Upper lobe of left lung (tissue), 6 donors: ENCODE measurements around the gene CD7. TPM values are rescaled to one million over a fixed set of nuclear protein-coding genes. Genes with fewer than 3 reads are reported as not detected.

Experiments used
- ATAC-seq, 2 donors: fragments of 200-7000 bp; cut with Tn5 transposase; one replicate each; pipeline ENCODE4 v1.9.1; 2022; ENCODE audit warnings: mild to moderate bottlenecking in 2 of 2, moderate library complexity in 2 of 2; ENCODE audit not compliant: low FRiP score in 2 of 2
- DNase-seq, 2 donors: peaks; one replicate each; pipeline ENCODE4 v3.0.0-alpha.2; 2019 to 2020
- H3K27ac ChIP-seq, 4 donors: fragments of 200-600 bp; sonication (generic); one replicate each; pipeline ENCODE4 v1.5.1; 2016 to 2019
- H3K27me3 ChIP-seq, 4 donors: fragments of 200-600 bp; sonication (generic); one replicate each; pipeline ENCODE4 v1.5.1; 2017 to 2019
- H3K36me3 ChIP-seq, 4 donors: fragments of 200-600 bp; sonication (generic); one replicate each; pipeline ENCODE4 v1.5.1; 2016 to 2019
- H3K4me1 ChIP-seq, 4 donors: fragments of 200-600 bp; sonication (generic); one replicate each; pipeline ENCODE4 v1.5.1; 2018 to 2019
- H3K4me3 ChIP-seq, 4 donors: fragments of 200-600 bp; sonication (generic); one replicate each; pipeline ENCODE4 v1.5.1; 2017 to 2019; ENCODE audit warnings: mild to moderate bottlenecking in 2 of 4, moderate library complexity in 1 of 4
- H3K9me3 ChIP-seq, 4 donors: fragments of 200-600 bp; sonication (generic); one replicate each; pipeline ENCODE4 v1.5.1; 2018 to 2019
- EP300 ChIP-seq, 4 donors: sonication (generic); formaldehyde crosslinking; IDR thresholded peaks; one replicate each; pipeline ENCODE4 v1.5.1; 2017; ENCODE audit warnings: antibody characterized with exemption in 4 of 4, control low read depth in 2 of 4
- POLR2A ChIP-seq, 4 donors: fragments of 450-650 bp; IDR thresholded peaks; one replicate each; pipeline ENCODE4 v1.5.1; 2016 to 2017; ENCODE audit warnings: antibody characterized with exemption in 4 of 4, mild to moderate bottlenecking in 2 of 4
- POLR2AphosphoS5 ChIP-seq, 2 donors: sonication (generic); formaldehyde crosslinking; IDR thresholded peaks; one replicate each; pipeline ENCODE4 v1.5.1; 2017; ENCODE audit warnings: antibody characterized with exemption in 2 of 2
- WGBS, 2 donors: methylation state at CpG; one replicate each; pipeline ENCODE4 v1.1.5; 2017 to 2018; 5-methylcytosine and 5-hydroxymethylcytosine counted together
- total RNA-seq, 6 donors: library from RNA; depleted of rRNA in 4 of 6; stranded (reverse); fragments of >200 nt in 4 of 6; gene quantifications; one replicate each; pipeline versions ENCODE4 v1.1.0 to v1.2.1, GENCODE V29; 2016 to 2021
- TF ChIP-seq, protein P1 (sequence below), 6 experiments: fragments of 450-650 bp in 4 of 6; fragments of 200-600 bp in 2 of 6; sonication (generic) in 2 of 6; IDR thresholded peaks; one replicate each; pipeline ENCODE4 v1.5.1; 2016 to 2019; ENCODE audit warnings: antibody characterized with exemption in 6 of 6
- donor health status: DM: no; HTN: no; CAD: no; lungs with moderate emphysema.
- donor health status: DM: no; HTN: yes; CAD: no; lungs with severe emphysema.

The CD7 gene
- total RNA-seq, 6 donors from 2014 or later, result 5.2 to 24.7 (median 7.6) TPM

DNA sequence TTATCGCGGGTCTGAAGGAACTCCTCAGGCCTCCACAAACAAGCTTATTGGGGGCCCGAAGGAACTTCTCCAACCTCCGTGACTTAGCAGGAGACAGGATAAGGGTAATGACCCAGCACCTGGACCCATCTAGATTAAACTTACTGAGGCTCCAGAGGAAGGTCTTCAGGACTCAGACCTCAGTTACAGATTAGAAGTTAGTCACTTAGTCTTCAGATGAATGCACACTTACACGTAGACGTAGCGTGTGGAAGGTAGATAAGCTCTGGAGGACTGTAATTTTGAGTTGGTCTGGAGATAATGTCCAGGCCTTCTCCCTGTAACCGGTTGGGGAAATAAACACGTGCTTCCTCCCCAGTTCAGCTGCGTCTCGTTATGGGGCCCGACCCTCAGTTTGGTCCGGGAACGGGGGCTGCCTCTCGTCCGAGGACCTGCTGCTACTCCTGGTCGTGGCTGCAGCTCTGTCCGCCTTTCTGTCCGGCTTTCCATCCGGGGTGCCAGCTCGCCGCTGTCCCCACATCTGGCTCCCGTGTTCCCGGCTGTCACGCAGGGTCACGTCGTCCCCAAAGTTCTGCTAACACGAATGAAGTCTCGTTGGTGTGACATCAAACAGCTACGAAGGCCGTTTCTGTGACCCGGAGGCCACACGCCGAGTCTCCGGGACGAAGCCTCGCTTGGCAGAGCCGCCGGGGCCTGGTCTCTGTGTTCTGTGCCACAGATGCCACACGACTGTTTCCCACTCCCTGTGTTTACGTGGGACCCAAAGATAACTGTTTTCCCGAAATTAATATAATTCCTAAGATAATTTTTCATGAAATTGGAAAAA lies 28.0 kb upstream of the CD7 start:
- DNase-seq (peak in 1 of 2 donors; percentile 72), ATAC-seq (no peak)
- H3K4me1 ChIP-seq, result no peaks in the 10 kb centered on the region
- TF ChIP-seq POLR2A (IDR thresholded peaks at IDR 0.05), result no peak
- TF ChIP-seq, protein P1, sequence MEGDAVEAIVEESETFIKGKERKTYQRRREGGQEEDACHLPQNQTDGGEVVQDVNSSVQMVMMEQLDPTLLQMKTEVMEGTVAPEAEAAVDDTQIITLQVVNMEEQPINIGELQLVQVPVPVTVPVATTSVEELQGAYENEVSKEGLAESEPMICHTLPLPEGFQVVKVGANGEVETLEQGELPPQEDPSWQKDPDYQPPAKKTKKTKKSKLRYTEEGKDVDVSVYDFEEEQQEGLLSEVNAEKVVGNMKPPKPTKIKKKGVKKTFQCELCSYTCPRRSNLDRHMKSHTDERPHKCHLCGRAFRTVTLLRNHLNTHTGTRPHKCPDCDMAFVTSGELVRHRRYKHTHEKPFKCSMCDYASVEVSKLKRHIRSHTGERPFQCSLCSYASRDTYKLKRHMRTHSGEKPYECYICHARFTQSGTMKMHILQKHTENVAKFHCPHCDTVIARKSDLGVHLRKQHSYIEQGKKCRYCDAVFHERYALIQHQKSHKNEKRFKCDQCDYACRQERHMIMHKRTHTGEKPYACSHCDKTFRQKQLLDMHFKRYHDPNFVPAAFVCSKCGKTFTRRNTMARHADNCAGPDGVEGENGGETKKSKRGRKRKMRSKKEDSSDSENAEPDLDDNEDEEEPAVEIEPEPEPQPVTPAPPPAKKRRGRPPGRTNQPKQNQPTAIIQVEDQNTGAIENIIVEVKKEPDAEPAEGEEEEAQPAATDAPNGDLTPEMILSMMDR (IDR thresholded peaks at IDR 0.05), result no peak
- TF ChIP-seq EP300 (IDR thresholded peaks at IDR 0.05), result no peak
- TF ChIP-seq POLR2AphosphoS5 (IDR thresholded peaks at IDR 0.05), result no peak
- no peaks in the 10 kb centered on the region for H3K36me3 ChIP-seq
- H3K4me3 ChIP-seq, result no peak overlapping the region
- WGBS, 2 donors, result 79 to 88% methylated on average over 23 to 42 of the region's 42 CpGs
- H3K27ac ChIP-seq, result no peak overlapping the region
- no peaks in the 10 kb centered on the region for H3K27me3 ChIP-seq
- H3K9me3 ChIP-seq, result no peaks in the 10 kb centered on the region

DNA sequence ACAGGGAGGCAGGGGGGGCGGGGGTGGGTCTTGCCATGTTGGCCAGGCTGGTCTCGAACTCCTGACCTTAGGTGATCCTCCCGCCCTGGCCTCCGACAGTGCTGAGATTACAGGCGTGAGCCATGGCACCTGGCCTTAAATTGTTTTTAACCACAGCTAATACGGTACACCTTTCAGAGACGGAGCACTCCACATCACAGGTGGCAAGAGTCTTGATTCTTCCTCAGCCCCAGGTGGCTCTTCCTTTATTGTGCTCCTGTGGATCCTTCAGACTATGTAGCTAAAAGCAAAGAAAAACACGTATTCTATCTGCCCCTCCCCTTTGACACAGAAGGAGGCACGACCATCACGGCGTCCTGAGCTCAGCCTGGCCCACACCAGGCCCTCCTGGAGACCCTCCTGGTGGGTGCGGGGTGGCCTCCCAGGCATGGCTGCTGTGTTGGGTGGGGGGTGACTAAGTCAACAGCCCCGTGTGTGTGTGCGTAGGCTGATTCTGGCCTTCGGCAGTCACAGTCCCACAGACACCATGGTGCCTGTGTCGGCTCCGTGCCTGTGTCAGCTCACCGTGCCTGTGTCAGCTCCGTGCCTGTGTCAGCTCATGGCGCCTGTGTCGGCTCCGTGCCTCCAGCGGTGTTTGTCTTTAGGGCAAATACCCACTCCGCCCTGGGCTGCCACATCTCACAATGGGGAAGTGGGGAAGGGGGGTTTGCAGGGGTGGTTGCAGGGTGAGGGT lies 26.9 kb upstream of the CD7 start:
- Histone ChIP-seq H3K36me3 (no peaks in the 10 kb centered on the region), H3K4me1 (peaks cover 3 to 4% (median 4%) of the 10 kb centered on the region in 4 donors), H3K9me3 (no peaks in the 10 kb centered on the region), H3K27me3 (no peaks in the 10 kb centered on the region), H3K27ac (peak overlapping the region in 1 of 4 donors; percentile 5), H3K4me3 (no peak overlapping the region)
- ATAC-seq (no peak), DNase-seq (peak in 1 of 2 donors; percentile 65)
- WGBS, 2 donors, result 83 to 88% methylated on average over 12 to 22 of the region's 24 CpGs
- TF ChIP-seq POLR2AphosphoS5 (IDR thresholded peaks at IDR 0.05), result no peak
- TF ChIP-seq EP300 (IDR thresholded peaks at IDR 0.05), result no peak
- TF ChIP-seq, protein P1 (IDR thresholded peaks at IDR 0.05), result no peak
- no peak for TF ChIP-seq POLR2A (IDR thresholded peaks at IDR 0.05)

DNA sequence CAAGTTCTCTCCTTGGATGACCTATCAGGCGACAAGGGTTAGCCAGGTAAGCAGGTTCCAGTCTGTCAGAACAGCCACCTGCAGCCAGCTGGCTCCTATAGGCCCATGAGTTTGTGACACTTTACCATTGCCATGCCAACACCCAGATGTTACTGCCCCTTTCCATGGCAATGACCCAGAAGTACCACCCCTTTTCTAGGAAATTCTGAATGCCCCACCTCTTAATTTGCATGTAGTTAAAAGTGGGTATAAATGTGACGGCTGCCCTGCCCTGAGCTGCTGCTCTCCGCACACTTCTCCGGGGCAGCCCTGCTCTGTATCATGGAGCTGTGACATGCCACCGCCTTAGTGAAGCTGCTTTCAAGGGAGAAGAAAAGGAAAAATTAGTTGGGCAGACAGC lies 26.2 kb upstream of the CD7 start:
- Histone ChIP-seq H3K27ac (no peak overlapping the region), H3K4me1 (peaks cover 6 to 11% (median 10%) of the 10 kb centered on the region in 4 donors), H3K27me3 (no peaks in the 10 kb centered on the region), H3K4me3 (no peak overlapping the region), H3K36me3 (no peaks in the 10 kb centered on the region), H3K9me3 (no peaks in the 10 kb centered on the region)
- no peak for TF ChIP-seq POLR2AphosphoS5 (IDR thresholded peaks at IDR 0.05)
- TF ChIP-seq POLR2A (IDR thresholded peaks at IDR 0.05), result no peak
- TF ChIP-seq EP300 (IDR thresholded peaks at IDR 0.05), result no peak
- TF ChIP-seq, protein P1 (IDR thresholded peaks at IDR 0.05), result no peak
- ATAC-seq, result no peak
- DNase-seq, result no peak
- WGBS, 2 donors, result 91 to 93% methylated on average over 5 of the region's 5 CpGs

DNA sequence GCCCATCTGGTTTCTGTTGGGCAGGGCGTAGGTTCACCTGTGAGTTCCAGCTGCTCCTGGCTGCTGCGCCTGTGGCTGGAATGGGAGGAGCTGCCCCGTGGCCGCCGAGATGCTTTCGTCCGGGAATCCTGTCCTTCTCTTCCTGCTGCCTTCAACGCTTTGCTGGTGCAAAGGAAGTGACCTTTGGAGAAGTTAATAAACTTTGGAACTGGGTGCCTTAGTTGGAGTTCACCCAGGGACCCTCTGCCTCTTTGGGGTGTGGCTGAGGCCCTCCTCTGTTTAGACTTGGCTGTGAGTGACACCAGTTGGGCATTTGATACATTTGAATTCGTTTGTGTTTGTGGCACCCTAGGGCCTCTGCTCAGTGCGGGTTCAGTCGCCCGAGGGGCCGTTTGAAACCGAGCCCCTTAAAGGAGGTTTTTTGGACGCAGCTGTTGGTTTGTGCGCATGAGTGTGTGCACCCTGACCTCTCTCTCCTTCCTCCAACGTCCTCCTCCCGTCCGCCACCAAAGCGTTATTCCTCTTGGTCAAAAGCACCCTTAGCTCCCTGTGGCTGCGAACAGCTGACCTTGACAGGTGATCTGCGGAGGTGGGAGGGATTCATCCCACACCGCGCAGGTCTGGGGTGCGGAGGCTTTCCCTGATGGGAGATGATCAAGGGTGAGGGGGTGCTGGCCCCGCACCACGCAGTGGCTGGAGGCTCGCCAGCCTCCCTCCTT lies 25.1 kb upstream of the CD7 start:
- 72 to 85% methylated on average over 19 to 28 of the region's 28 CpGs for WGBS, 2 donors
- no peak overlapping the region for H3K27ac ChIP-seq

More for the DNA sequence above, 25.1 kb upstream of the CD7 start:
- no peaks in the 10 kb centered on the region for H3K27me3 ChIP-seq
- H3K4me3 ChIP-seq, result no peak overlapping the region
- ATAC-seq, result no peak
- H3K4me1 ChIP-seq, result peaks cover 6 to 15% (median 10%) of the 10 kb centered on the region in 4 donors
- DNase-seq, result peak in 1 of 2 donors; percentile 57
- TF ChIP-seq POLR2AphosphoS5 (IDR thresholded peaks at IDR 0.05) (no peak), EP300 (IDR thresholded peaks at IDR 0.05) (no peak), POLR2A (IDR thresholded peaks at IDR 0.05) (no peak)
- TF ChIP-seq, protein P1 (IDR thresholded peaks at IDR 0.05), result no peak
- H3K36me3 ChIP-seq, result no peaks in the 10 kb centered on the region
- H3K9me3 ChIP-seq, result no peaks in the 10 kb centered on the region
